Activated naive CD8-positive, alpha-beta T cell treated with anti-CD3 and anti-CD28 coated beads, Interleukin-2, amount 50 U/mL, for 24 hours (primary cell): Measurements from ENCODE around the gene WWOX.

Experiments used
- ATAC-seq: fragments of 150-1000 bp; cut with Tn5 transposase; one replicate; pipeline ENCODE4 v1.10.0; 2021
- DNase-seq: peaks from one replicate; pipeline ENCODE4 v3.0.0; 2021
- H3K27ac Mint-ChIP-seq: one replicate; pipeline ENCODE4 v1.8.0; 2021; ENCODE audit warnings: mild to moderate bottlenecking, mixed read lengths
- H3K27me3 Mint-ChIP-seq: one replicate; pipeline ENCODE4 v1.8.0; 2021; ENCODE audit warnings: mixed read lengths
- H3K36me3 Mint-ChIP-seq: one replicate; pipeline ENCODE4 v1.8.0; 2021; ENCODE audit warnings: low read depth, mixed read lengths
- H3K4me1 Mint-ChIP-seq: one replicate; pipeline ENCODE4 v1.8.0; 2021; ENCODE audit warnings: mixed read lengths
- H3K4me3 Mint-ChIP-seq: one replicate; pipeline ENCODE4 v1.8.0; 2021; ENCODE audit warnings: mild to moderate bottlenecking, moderate library complexity, mixed read lengths
- H3K9me3 Mint-ChIP-seq: one replicate; pipeline ENCODE4 v1.8.0; 2021; ENCODE audit warnings: mixed read lengths

WWOX gene

GRCh38 chr16:79083508-79084299 lies 984.2 kb downstream of the WWOX start:
- Mint-ChIP-seq H3K27ac (no peak overlapping the region), H3K36me3 (no peaks in the 10 kb centered on the region), H3K4me3 (no peak overlapping the region), H3K27me3 (peaks cover 19% of the 10 kb centered on the region), H3K4me1 (peaks cover 58% of the 10 kb centered on the region), H3K9me3 (no peaks in the 10 kb centered on the region)
- ATAC-seq, result no peak
- no peak for DNase-seq

- Mint-ChIP-seq H3K4me1 (peaks cover 60% of the 10 kb centered on the region), H3K27ac (peak overlapping the region; percentile 95), H3K36me3 (peaks cover 14% of the 10 kb centered on the region), H3K9me3 (peaks cover 7% of the 10 kb centered on the region), H3K4me3 (peak overlapping the region; percentile 34), H3K27me3 (peaks cover 13% of the 10 kb centered on the region)
- DNase-seq, result no peak
- ATAC-seq, result no peak
Measured at GRCh38 chr16:79088971-79089370, 989.5 kb downstream of the WWOX start.

GRCh38 chr16:79089735-79090284 lies 990.4 kb downstream of the WWOX start:
- ATAC-seq, result peak; percentile 82
- Mint-ChIP-seq H3K4me3 (peak overlapping the region; percentile 71), H3K27ac (peak overlapping the region; percentile 95), H3K27me3 (peaks cover 15% of the 10 kb centered on the region), H3K9me3 (peaks cover 7% of the 10 kb centered on the region), H3K36me3 (peaks cover 14% of the 10 kb centered on the region), H3K4me1 (peaks cover 65% of the 10 kb centered on the region)
- DNase-seq, result peak; percentile 64

GRCh38 chr16:79090966-79091365 lies 991.5 kb downstream of the WWOX start:
- Mint-ChIP-seq H3K4me1 (peaks cover 65% of the 10 kb centered on the region), H3K36me3 (peaks cover 14% of the 10 kb centered on the region), H3K9me3 (peaks cover 7% of the 10 kb centered on the region), H3K27ac (peak overlapping the region; percentile 95), H3K27me3 (peaks cover 15% of the 10 kb centered on the region), H3K4me3 (peak overlapping the region; percentile 25)
- DNase-seq (no peak), ATAC-seq (no peak)

GRCh38 chr16:79092846-79093245 lies 993.4 kb downstream of the WWOX start:
- peak overlapping the region; percentile 54 for H3K4me3 Mint-ChIP-seq

GRCh38 chr16:79093554-79093967 lies 994.1 kb downstream of the WWOX start:
- H3K27me3 Mint-ChIP-seq, result peaks cover 18% of the 10 kb centered on the region
- peak; percentile 64 for DNase-seq
- peak overlapping the region; percentile 71 for H3K27ac Mint-ChIP-seq
- H3K9me3 Mint-ChIP-seq, result peaks cover 7% of the 10 kb centered on the region
- H3K4me3 Mint-ChIP-seq, result peak overlapping the region; percentile 30
- peaks cover 67% of the 10 kb centered on the region for H3K4me1 Mint-ChIP-seq
- H3K36me3 Mint-ChIP-seq, result peaks cover 16% of the 10 kb centered on the region
- ATAC-seq, result peak; percentile 60

More at GRCh38 chr16:79092846-79093245, 993.4 kb downstream of the WWOX start:
- H3K9me3 Mint-ChIP-seq, result peaks cover 7% of the 10 kb centered on the region
- H3K27me3 Mint-ChIP-seq, result peaks cover 19% of the 10 kb centered on the region
- peak overlapping the region; percentile 78 for H3K27ac Mint-ChIP-seq
- H3K36me3 Mint-ChIP-seq, result peaks cover 16% of the 10 kb centered on the region
- no peak for ATAC-seq
- no peak for DNase-seq
- H3K4me1 Mint-ChIP-seq, result peaks cover 73% of the 10 kb centered on the region

- ATAC-seq, result no peak
- DNase-seq, result no peak
- peaks cover 3% of the 10 kb centered on the region for H3K36me3 Mint-ChIP-seq
- H3K9me3 Mint-ChIP-seq, result no peaks in the 10 kb centered on the region
- H3K4me1 Mint-ChIP-seq, result peaks cover 40% of the 10 kb centered on the region
- peaks cover 14% of the 10 kb centered on the region for H3K27me3 Mint-ChIP-seq
- no peak overlapping the region for H3K27ac Mint-ChIP-seq
- no peak overlapping the region for H3K4me3 Mint-ChIP-seq
Measured at GRCh38 chr16:79096246-79096645, 996.8 kb downstream of the WWOX start.

GRCh38 chr16:79097166-79097565 lies 997.7 kb downstream of the WWOX start:
- Mint-ChIP-seq H3K27me3 (peaks cover 14% of the 10 kb centered on the region), H3K4me1 (peaks cover 33% of the 10 kb centered on the region), H3K4me3 (no peak overlapping the region), H3K27ac (no peak overlapping the region), H3K36me3 (peaks cover 2% of the 10 kb centered on the region), H3K9me3 (no peaks in the 10 kb centered on the region)
- DNase-seq, result no peak
- no peak for ATAC-seq

GRCh38 chr16:79097771-79098170 lies 998.3 kb downstream of the WWOX start:
- Mint-ChIP-seq H3K4me1 (peaks cover 26% of the 10 kb centered on the region), H3K36me3 (peaks cover 2% of the 10 kb centered on the region), H3K27me3 (peaks cover 14% of the 10 kb centered on the region), H3K4me3 (no peak overlapping the region), H3K9me3 (no peaks in the 10 kb centered on the region), H3K27ac (no peak overlapping the region)
- ATAC-seq (no peak), DNase-seq (no peak)

GRCh38 chr16:79098907-79099306 lies 999.5 kb downstream of the WWOX start:
- no peaks in the 10 kb centered on the region for H3K9me3 Mint-ChIP-seq
- H3K4me1 Mint-ChIP-seq, result peaks cover 17% of the 10 kb centered on the region
- ATAC-seq, result no peak
- DNase-seq, result no peak
- H3K36me3 Mint-ChIP-seq, result peaks cover 2% of the 10 kb centered on the region
- H3K27ac Mint-ChIP-seq, result no peak overlapping the region
- H3K4me3 Mint-ChIP-seq, result no peak overlapping the region
- peaks cover 15% of the 10 kb centered on the region for H3K27me3 Mint-ChIP-seq

- Mint-ChIP-seq H3K27me3 (peaks cover 12% of the 10 kb centered on the region), H3K27ac (no peak overlapping the region), H3K36me3 (peaks cover 2% of the 10 kb centered on the region), H3K4me3 (no peak overlapping the region), H3K4me1 (peaks cover 10% of the 10 kb centered on the region), H3K9me3 (no peaks in the 10 kb centered on the region)
- no peak for DNase-seq
- no peak for ATAC-seq
Measured at GRCh38 chr16:79099716-79100115, 1000.3 kb downstream of the WWOX start.

- Mint-ChIP-seq H3K4me1 (peaks cover 9% of the 10 kb centered on the region), H3K27ac (no peak overlapping the region), H3K9me3 (no peaks in the 10 kb centered on the region), H3K27me3 (peaks cover 12% of the 10 kb centered on the region), H3K4me3 (no peak overlapping the region), H3K36me3 (peaks cover 2% of the 10 kb centered on the region)
- ATAC-seq (no peak), DNase-seq (no peak)
Measured at GRCh38 chr16:79100447-79100846, 1001.0 kb downstream of the WWOX start.

- no peaks in the 10 kb centered on the region for H3K9me3 Mint-ChIP-seq
- peaks cover under 1% of the 10 kb centered on the region for H3K36me3 Mint-ChIP-seq
- no peak overlapping the region for H3K27ac Mint-ChIP-seq
- no peak for DNase-seq
- H3K4me3 Mint-ChIP-seq, result no peak overlapping the region
- ATAC-seq, result no peak
- H3K27me3 Mint-ChIP-seq, result peaks cover 8% of the 10 kb centered on the region
- H3K4me1 Mint-ChIP-seq, result peaks cover 6% of the 10 kb centered on the region
Measured at GRCh38 chr16:79101491-79101890, 1002.0 kb downstream of the WWOX start.

- Mint-ChIP-seq H3K9me3 (no peaks in the 10 kb centered on the region), H3K4me3 (no peak overlapping the region), H3K27me3 (peaks cover 2% of the 10 kb centered on the region), H3K27ac (no peak overlapping the region), H3K4me1 (peaks cover 2% of the 10 kb centered on the region), H3K36me3 (no peaks in the 10 kb centered on the region)
- DNase-seq, result no peak
- no peak for ATAC-seq
Measured at GRCh38 chr16:79104567-79104966, 1005.1 kb downstream of the WWOX start.

GRCh38 chr16:79107301-79107700 lies 1007.8 kb downstream of the WWOX start:
- Mint-ChIP-seq H3K27me3 (peaks cover 2% of the 10 kb centered on the region), H3K4me3 (no peak overlapping the region), H3K4me1 (no peaks in the 10 kb centered on the region), H3K9me3 (no peaks in the 10 kb centered on the region), H3K36me3 (no peaks in the 10 kb centered on the region), H3K27ac (no peak overlapping the region)
- ATAC-seq (no peak), DNase-seq (no peak)
